Right lobe of liver (tissue), 6 donors: ENCODE data around the gene TMEM119. TPM values are rescaled to one million over a fixed set of nuclear protein-coding genes. Genes with fewer than 3 reads are reported as not detected.

Source experiments
- ATAC-seq, 4 donors: fragments of 200-7000 bp; cut with Tn5 transposase; one replicate each; pipeline ENCODE4 v1.9.1; 2020; ENCODE audit warnings: mild to moderate bottlenecking in 4 of 4, moderate library complexity in 4 of 4
- DNase-seq, 3 donors: peaks; one replicate each; pipeline ENCODE4 v3.0.0-alpha.2; 2020
- H3K27ac ChIP-seq, 3 donors: fragments of 200-600 bp; one replicate each; pipeline ENCODE4 v1.8.0; 2022
- H3K27me3 ChIP-seq, 2 donors: fragments of 200-600 bp; one replicate each; pipeline ENCODE4 v1.8.0; 2022
- H3K36me3 ChIP-seq, 4 donors: fragments of 200-600 bp; sonication (generic) in 1 of 4; one replicate each; pipeline versions ENCODE4 v1.5.1 to v1.8.0; 2017 to 2022; ENCODE audit warnings: control low read depth in 1 of 4
- H3K4me1 ChIP-seq, 4 donors: fragments of 200-600 bp; sonication (generic) in 1 of 4; one replicate each; pipeline versions ENCODE4 v1.5.1 to v1.8.0; 2017 to 2022; ENCODE audit warnings: control low read depth in 1 of 4
- H3K4me3 ChIP-seq, 3 donors: fragments of 200-600 bp; one replicate each; pipeline ENCODE4 v1.8.0; 2022
- H3K9me3 ChIP-seq, 4 donors: fragments of 200-600 bp; sonication (generic) in 1 of 4; one replicate each; pipeline versions ENCODE4 v1.5.1 to v1.8.0; 2017 to 2022; ENCODE audit warnings: control low read depth in 1 of 4
- CTCF ChIP-seq, 4 donors: fragments of 200-600 bp in 3 of 4; fragments of 450-650 bp in 1 of 4; IDR thresholded peaks; one replicate each; pipeline versions ENCODE4 v1.5.1 to v1.8.0; 2016 to 2022; ENCODE audit warnings: antibody characterized with exemption in 4 of 4, mild to moderate bottlenecking in 2 of 4
- POLR2A ChIP-seq: fragments of 450-650 bp; IDR thresholded peaks from one replicate; pipeline ENCODE4 v1.6.1; 2017; ENCODE audit warnings: antibody characterized with exemption, mild to moderate bottlenecking
- WGBS: methylation state at CpG from one replicate; pipeline ENCODE4 v1.1.6; 2018; ENCODE audit warnings: low coverage, low lambda C conversion rate; ENCODE audit not compliant: insufficient coverage; ENCODE audit errors: missing lambda C conversion rate; 5-methylcytosine and 5-hydroxymethylcytosine counted together
- intact Hi-C, 2 donors: fragments of 100-400 bp; cut with DNase I; formaldehyde crosslinking; loops; one replicate each; pipeline versions ENCODE4 v1.11.2 to v1.14.1; 2022
- total RNA-seq, 6 experiments: library from RNA; depleted of rRNA in 2 of 6; stranded (reverse); fragments of >200 nt in 2 of 6; fragmentation: NEBNext Ultra II Directional in 3 of 6; extraction: Animal tissue kit (Norgen Biotek cat#: 25700) in 3 of 6; gene quantifications; one replicate each; pipeline versions ENCODE4 v1.1.0 to v1.2.4, GENCODE V29; 2016 to 2023
- donor health status: DM: no; HTN: yes; CAD: no.
- donor health status: DM: no; HTN: no; CAD: no.
- donor health status: DM: no; HTN: no; CAD: no.
- donor health status: DM: no; HTN: yes; CAD: no.
- donor health status: DM: no; HTN: yes; CAD: no.

The TMEM119 gene
- total RNA-seq, 6 experiments from 2014 or later, result 0.09 to 0.38 (median 0.22) TPM; not detected in 2

GRCh38 chr12:108641446-108642268 lies 43.8 kb upstream of the TMEM119 start:
- Histone ChIP-seq H3K36me3 (peaks cover 0 to 5% (median 0%) of the 10 kb centered on the region in 4 donors), H3K27me3 (no peaks in the 10 kb centered on the region), H3K4me3 (no peak overlapping the region), H3K27ac (no peak overlapping the region), H3K4me1 (peaks cover 0 to 15% (median 2%) of the 10 kb centered on the region in 4 donors), H3K9me3 (no peaks in the 10 kb centered on the region)
- 67% methylated on average over 6 of the region's 9 CpGs for WGBS
- ATAC-seq (no peak), DNase-seq (no peak)
- TF ChIP-seq POLR2A, result no peak
- TF ChIP-seq CTCF (IDR thresholded peaks at IDR 0.05), result no peak
- intact Hi-C loops, result no loop called here

GRCh38 chr12:108640802-108641445 lies 43.0 kb upstream of the TMEM119 start:
- no peak for ATAC-seq
- Histone ChIP-seq H3K9me3 (no peaks in the 10 kb centered on the region), H3K27me3 (no peaks in the 10 kb centered on the region), H3K36me3 (no peaks in the 10 kb centered on the region), H3K4me3 (no peak overlapping the region), H3K4me1 (peaks cover 0 to 15% (median 2%) of the 10 kb centered on the region in 4 donors), H3K27ac (no peak overlapping the region)
- TF ChIP-seq POLR2A (no peak), CTCF (IDR thresholded peaks at IDR 0.05) (no peak)
- intact Hi-C loops, result no loop called here
- no peak for DNase-seq
- WGBS, result 73% methylated on average over 7 of the region's 10 CpGs

GRCh38 chr12:108638997-108639822 lies 41.3 kb upstream of the TMEM119 start:
- intact Hi-C loops, result no loop called here
- Histone ChIP-seq H3K4me1 (peaks cover 0 to 9% (median 1%) of the 10 kb centered on the region in 4 donors), H3K27ac (no peak overlapping the region), H3K4me3 (no peak overlapping the region), H3K9me3 (no peaks in the 10 kb centered on the region), H3K36me3 (no peaks in the 10 kb centered on the region), H3K27me3 (no peaks in the 10 kb centered on the region)
- WGBS, result 76% methylated on average over 9 of the region's 11 CpGs
- ATAC-seq (no peak), DNase-seq (no peak)
- no peak for TF ChIP-seq POLR2A

GRCh38 chr12:108638141-108638827 lies 40.4 kb upstream of the TMEM119 start:
- H3K9me3 ChIP-seq, result no peaks in the 10 kb centered on the region
- ATAC-seq, result peak in 3 of 4 donors; percentile 8 to 31 (median 11)
- intact Hi-C loops, result no loop called here
- H3K27ac ChIP-seq, result no peak overlapping the region
- no peak for DNase-seq
- no peaks in the 10 kb centered on the region for H3K27me3 ChIP-seq
- no peak overlapping the region for H3K4me3 ChIP-seq
- peaks cover 0 to under 1% (median 0%) of the 10 kb centered on the region in 4 donors for H3K4me1 ChIP-seq
- TF ChIP-seq POLR2A, result no peak
- TF ChIP-seq CTCF (IDR thresholded peaks at IDR 0.05), result no peak
- whole genome bisulfite sequencing, result 17% methylated on average over 6 of the region's 18 CpGs
- H3K36me3 ChIP-seq, result no peaks in the 10 kb centered on the region
